GM18520 (cell line): ENCODE results near the gene C11orf87.

ENCODE experiments used
- ATAC-seq: cut with Tn5 transposase; IDR thresholded peaks from one replicate; pipeline ENCODE4 v1.9.1; 2021; ENCODE audit not compliant: unreplicated experiment

Gene C11orf87

DNA sequence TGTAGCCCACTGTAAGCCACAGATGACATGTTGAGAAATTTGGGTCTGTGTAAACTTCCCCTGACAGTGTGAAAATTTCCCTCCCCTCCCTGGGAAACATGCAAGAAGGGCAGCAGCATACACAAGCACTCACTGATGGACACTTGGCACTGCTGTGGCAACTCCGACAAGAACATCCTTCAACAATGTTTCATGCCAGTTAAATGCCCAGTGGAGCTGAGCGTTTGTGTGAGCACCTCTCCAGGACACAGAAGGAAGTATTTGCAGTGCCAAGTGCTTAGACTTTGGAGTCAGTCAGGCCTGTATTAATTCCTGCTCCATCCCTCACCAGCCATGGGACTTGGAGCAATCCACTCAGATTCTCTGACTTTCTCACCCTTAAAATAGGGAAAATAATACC, 17.7 kb downstream of the C11orf87 start:
- no peak for ATAC-seq

- no peak for ATAC-seq
Measured at GRCh38 chr11:109443052-109443451, 21.1 kb downstream of the C11orf87 start.

DNA sequence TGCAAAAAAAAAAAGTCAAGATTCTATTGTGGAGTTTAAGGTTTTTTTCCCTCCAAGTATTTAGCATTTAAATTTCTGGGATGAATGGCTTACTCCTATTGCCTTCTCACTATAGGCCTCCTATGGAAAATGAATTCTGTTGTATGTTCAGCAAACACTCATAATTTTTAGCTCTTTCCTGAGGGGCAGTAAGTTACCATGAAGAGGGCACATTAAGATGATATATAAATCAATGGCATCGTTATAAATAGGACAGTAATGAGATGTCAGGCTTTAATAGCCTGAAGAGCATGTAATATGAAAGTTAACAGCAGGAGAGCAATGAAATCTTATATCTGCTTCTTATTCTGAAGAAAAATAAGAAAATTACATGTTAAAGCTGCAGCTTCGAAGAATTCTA, 32.9 kb downstream of the C11orf87 start:
- no peak for ATAC-seq
